NB4 (cell line): ENCODE measurements around the gene TVP23C.

Experiments
- DNase-seq: peaks from one replicate; pipeline ENCODE4 v3.0.0; 2010; ENCODE audit warnings: low read depth
- H3K4me3 ChIP-seq: one replicate; pipeline ENCODE4 v1.5.1; 2011; ENCODE audit warnings: mild to moderate bottlenecking, low read depth, low read length, moderate library complexity
- MYC ChIP-seq: IDR thresholded peaks from 2 replicates; pipeline ENCODE4 v1.6.1; 2011; ENCODE audit warnings: low read depth, low read length
- POLR2A ChIP-seq: IDR thresholded peaks from 2 replicates; pipeline ENCODE4 v1.6.1; 2011; ENCODE audit warnings: mild to moderate bottlenecking; ENCODE audit not compliant: insufficient read length; ENCODE audit errors: extremely low read depth
- TF ChIP-seq, protein P1 (sequence below): IDR thresholded peaks from one replicate; pipeline ENCODE4 v1.5.1; 2012; ENCODE audit warnings: low read depth, low read length
- TF ChIP-seq, protein P2 (sequence below): IDR thresholded peaks from 2 replicates; pipeline ENCODE4 v1.6.1; 2011; ENCODE audit warnings: low read depth, low read length

The TVP23C gene

DNA sequence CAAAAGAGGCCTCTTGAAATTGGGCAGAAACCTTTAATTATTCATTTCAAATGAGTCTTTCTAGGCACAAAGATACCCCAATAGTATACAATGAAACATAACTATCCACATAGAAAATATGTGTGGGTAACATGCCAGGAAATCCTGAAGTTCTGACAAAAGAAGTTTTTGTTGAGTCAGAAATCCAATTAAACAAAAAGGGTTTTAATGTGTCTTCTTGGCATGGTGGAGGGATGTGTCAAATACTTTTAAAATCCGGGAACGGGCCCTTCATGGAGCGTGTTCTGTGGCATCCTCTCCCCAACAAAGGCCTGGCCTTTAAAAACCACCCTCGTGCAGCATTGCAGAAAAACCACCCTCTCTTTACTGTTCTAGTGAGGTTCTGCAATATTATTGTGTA, 110.0 kb downstream of the TVP23C start:
- TF ChIP-seq, protein P1, sequence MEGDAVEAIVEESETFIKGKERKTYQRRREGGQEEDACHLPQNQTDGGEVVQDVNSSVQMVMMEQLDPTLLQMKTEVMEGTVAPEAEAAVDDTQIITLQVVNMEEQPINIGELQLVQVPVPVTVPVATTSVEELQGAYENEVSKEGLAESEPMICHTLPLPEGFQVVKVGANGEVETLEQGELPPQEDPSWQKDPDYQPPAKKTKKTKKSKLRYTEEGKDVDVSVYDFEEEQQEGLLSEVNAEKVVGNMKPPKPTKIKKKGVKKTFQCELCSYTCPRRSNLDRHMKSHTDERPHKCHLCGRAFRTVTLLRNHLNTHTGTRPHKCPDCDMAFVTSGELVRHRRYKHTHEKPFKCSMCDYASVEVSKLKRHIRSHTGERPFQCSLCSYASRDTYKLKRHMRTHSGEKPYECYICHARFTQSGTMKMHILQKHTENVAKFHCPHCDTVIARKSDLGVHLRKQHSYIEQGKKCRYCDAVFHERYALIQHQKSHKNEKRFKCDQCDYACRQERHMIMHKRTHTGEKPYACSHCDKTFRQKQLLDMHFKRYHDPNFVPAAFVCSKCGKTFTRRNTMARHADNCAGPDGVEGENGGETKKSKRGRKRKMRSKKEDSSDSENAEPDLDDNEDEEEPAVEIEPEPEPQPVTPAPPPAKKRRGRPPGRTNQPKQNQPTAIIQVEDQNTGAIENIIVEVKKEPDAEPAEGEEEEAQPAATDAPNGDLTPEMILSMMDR: no peak
- TF ChIP-seq POLR2A (no peak), MYC (no peak)
- TF ChIP-seq, protein P2, sequence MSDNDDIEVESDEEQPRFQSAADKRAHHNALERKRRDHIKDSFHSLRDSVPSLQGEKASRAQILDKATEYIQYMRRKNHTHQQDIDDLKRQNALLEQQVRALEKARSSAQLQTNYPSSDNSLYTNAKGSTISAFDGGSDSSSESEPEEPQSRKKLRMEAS: no peak
- no peak for DNase-seq

GRCh38 chr17:15452746-15453145, 110.5 kb downstream of the TVP23C start:
- no peak for DNase-seq
- no peak overlapping the region for H3K4me3 ChIP-seq
- TF ChIP-seq, protein P1: no peak

More for the DNA sequence above, 110.0 kb downstream of the TVP23C start:
- H3K4me3 ChIP-seq: no peak overlapping the region
